Islet of Langerhans (tissue), 1 donor: ENCODE measurements around the gene QKI.
"Not testable (repeated sequence)": the region's sequence is repeated elsewhere in the genome, so short reads cannot be mapped to it uniquely, and the experiment has no call there.

ENCODE experiments used
- FAIRE-seq: peaks from one replicate; lab custom pipeline; 2011; peaks lifted over from hg19 to GRCh38; lab: Jason Lieb, UNC

Gene QKI

DNA sequence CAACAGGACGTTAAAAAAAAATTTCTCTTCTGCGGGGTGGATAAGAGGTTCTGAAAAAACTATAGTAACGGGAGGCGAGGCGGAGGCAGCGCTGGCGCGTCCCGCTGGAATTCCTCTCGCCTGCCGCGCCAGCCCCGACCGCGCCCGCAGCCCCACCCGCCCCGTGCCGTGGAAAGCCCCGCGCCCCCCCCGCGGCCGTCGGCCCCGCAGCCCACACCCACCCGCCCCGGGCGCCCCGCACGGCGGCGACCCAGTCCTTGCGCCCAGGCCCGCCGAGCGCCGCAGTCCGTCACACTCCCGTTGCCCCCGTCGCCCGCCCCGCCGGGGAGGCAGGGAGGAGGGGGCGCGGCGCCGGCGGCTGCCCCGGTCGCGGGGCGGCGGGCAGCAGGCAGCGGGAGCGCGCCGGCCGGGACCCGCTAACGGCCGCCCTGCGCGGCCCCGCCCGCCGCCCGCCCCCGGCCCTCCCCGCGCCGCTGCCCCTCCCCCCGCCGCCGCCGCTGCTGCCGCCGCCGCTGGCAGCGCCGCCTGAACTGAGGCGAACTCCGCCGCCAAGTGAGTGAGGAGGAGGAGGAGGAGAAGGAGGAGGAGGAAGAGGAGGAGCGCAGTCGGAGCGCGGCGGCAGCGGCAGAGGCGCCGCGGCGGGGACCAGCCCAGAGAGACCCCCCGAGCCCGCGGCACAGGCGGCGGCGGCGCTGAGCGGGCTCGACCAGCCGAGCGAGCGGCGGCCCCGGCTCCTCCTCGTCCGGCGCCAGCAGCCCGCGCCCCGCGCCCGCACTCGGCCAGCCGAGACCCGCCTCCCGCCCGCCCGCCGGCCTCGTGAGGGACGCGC, at the start of gene QKI:
TSS of gene QKI (plus strand) at position 602 of the 829 bp plus-strand sequence. CDS start 476 bp downstream, outside the sequence.
- no peak for FAIRE-seq

DNA sequence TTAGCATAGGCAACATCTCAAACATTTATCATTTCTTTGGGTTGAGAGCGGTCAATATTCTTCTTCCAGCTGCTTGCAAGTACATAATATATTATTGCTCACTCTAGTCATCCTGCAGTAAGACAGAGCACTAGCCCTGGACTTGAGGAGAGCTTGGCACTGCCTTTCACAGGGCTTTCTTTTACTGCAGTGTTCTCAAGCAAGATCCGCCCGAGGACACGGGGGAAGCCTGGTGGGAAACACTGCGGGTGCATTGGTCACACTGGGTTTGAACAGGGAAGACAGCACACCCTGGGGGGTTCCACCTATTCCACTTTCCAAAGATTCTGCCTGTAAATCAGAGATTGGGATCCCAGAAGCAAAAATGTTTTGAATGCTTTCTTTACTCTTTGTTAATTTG, 48.2 kb upstream of the QKI start:
- no peak for FAIRE-seq

DNA sequence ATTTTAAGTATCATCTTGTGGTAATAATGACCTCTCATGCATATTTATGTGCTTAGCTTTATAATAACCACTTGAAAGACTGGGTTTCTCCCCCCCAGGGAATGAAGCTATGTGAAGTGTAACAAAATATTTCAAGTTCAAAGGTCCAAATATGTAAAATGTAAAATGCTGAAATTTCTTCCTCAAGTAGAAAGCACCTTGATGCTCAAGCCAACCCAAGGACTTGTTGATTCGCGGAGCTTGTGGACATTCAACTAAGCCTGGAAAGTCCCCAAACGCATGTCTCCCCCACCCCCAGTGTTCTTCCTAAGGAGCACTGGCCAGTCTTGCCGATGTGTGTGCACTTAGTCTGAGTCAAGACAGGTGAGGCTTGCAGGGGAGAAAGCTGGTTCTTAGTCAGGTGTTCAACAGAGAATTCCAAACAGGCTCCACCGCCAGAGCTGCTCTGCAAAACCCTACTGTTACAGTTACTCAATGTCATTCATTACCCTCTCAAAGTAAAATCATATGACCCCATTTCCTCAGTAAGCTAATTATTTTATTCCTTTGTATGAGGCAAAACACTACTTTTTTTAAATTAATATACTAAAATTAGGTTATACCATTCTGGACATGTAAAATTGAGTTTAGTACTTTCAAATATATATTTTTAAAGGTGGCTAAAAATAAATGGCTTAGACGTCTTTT, 46.9 kb upstream of the QKI start:
- FAIRE-seq, result no peak

DNA sequence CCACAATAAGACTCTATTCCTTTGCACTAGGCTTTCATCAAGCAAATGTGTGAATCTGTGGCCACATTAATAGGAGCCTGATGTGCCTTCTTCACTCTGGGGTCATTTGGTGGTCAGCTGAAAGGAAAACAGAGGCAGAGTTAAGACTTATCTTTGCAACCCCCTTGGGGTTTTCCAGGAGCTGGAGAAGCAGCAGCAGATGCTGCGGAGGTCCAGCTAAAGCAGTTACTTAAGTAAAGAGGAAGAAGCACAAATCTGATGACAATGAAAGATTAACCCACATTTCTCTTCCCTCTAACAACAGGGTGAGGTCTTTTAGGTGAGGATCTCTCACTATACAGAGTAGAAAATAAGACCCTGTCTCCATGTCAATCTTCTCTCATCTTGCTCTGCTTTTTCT, 45.4 kb upstream of the QKI start:
- FAIRE-seq, result no peak

DNA sequence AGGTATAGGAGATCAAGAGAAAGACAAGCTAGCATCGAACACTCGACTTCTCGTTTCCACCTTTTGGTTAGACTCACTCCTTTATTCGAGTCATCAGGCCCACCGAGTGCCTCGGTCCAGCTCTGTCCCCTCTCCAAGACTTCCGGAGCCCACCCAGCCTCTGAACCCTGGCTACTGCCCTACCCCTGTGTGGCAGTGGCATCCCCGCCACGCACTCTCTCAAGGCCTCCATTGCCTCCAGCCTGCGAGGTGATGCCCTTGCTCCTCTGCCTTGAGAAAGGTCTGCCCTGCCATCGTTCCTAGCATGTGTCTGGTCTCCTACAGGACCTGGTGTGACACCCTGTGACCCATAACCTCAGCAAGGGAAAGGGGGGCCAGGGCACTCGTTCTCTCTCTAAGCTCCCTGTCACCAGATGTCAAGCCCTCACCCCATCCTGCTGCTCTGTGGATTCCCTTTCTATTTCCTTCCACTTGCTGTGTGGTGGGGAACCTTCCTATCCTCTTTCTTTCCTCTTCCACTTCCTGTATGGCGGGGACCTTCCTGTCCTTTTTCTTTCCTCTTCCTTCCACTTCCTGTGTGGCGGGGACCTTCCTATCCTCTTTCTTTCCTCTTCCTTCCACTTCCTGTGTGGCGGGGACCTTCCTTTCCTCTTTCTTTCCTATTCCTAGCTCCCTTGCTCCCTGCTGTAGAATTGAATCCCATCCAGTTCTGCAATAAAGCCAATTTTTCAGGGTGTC, 44.7 kb upstream of the QKI start:
- no peak for FAIRE-seq

DNA sequence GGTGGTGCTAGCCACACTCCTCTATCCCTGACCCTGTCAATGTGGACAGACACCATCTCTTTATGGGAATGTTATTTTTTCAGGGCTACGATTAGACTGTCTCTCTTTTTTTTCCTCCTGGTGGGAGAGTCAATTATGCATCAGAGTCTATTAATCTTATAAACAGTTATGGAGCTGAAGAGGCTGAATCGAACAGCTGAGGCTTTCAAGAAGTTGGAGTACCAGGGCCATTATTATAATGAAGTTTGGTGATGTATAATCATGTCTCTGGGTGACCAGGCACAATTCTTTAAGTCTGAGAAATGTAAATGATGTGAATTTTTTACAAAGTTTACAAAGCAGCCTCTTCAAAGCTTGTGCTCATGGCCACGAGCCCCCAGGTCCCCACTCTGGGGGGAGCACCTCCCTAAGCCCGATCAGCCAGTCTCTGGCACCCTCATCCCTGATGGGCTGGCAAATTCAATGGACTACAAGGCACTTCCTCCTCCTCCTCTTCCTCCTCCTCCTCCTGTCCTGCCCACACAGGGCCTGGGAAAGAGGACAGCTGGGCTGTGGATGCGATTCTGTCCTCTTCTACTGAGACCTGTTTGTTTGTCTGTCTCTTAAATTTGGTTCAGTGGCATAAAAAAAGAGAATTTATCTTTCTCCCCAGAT, 43.9 kb upstream of the QKI start:
- no peak for FAIRE-seq

DNA sequence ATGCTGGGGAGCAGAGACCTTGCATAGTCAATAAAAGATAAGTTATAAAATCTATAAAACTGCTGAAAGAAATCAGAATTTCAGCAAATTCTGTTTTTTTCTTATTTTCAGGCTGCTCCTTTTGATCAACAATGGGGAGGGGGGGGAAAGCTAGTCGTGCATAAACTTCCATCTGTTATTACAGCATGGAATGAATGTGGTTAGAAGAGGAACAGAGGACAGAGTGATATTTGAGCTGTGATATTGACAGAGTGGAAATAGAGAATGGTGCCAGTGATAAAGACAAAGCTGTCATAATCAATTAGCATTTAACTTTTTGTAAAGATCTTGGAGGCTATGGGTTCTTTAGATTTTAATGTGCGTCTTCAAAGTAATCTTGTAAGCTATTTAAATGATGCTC, 43.4 kb upstream of the QKI start:
- no peak for FAIRE-seq

DNA sequence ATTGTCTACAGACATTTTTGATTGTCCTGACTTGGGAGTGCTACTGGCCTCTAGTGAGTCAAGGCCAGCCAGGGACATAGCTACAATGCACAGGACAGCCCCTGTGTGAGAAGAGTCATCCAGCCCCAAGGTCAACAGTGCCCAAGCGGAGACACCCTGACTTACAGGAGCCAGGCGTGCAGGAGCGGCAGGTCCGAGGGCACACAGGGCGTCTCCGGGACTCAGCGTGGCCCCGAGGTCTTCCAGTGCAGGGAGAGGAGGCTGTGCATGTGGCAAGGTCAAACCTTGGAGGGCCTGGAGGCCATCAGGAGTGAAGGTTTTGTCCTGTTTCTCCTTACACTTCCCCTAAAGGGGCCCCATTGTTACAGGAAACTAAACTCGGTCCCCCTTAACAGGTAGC, 41.3 kb upstream of the QKI start:
- no peak for FAIRE-seq

DNA sequence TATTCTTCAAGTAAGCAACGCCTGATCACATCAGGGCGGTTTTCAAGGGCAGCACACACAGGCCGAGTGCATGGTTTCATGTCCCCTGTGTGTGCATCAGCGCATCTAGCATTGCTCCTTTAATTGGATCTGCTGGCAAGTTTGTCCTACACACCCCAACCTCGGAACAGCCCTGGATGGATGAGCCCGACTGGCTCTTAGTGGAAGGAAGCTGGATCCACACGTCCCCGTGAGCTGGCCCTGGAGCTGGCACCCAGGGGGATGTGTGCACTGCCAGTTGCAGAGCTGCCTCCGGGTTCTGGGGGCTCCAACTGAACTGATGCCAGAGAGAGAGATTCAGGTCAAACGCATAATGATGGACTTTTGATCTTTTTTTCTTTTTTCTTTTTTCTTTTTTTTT, 39.2 kb upstream of the QKI start:
- no peak for FAIRE-seq

DNA sequence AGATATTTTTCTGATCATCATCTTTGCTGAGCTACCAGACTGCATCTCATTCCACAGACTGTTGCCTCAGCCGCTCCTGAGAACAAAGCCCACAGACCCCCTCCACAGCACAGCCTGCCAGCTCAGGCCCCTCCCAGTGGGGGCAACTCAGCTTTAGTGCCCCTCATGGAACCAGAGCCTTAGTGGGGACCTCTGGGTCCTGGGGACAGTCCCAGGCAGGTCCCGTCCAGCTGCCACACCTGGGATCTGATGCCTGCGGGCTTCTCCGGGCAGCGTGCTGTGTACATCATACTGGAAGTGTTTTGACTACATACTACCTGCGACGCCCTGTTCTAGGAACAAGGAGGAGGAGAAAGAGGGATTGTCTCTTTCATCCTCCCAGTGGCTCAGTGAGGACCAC, 38.3 kb upstream of the QKI start:
- FAIRE-seq, result no peak

DNA sequence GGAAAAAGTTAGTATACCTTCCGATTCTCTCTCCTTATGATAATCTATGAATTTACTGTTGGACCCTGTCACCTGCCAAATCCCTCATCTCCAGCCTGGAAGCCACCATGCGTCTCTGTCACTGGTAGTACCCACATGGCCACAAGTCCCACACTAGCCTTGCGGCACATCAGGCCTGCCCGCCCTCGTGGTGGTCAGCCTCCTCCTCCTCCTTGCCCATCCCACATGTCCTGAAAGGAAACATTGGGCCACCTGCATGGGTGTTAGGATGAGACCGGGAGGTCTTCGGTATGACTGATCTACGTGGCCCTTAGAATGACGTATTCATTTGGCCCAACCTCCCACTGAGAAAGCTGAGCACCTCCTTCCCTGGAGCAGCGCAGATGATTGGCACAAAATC, 37.0 kb upstream of the QKI start:
- FAIRE-seq, result no peak

DNA sequence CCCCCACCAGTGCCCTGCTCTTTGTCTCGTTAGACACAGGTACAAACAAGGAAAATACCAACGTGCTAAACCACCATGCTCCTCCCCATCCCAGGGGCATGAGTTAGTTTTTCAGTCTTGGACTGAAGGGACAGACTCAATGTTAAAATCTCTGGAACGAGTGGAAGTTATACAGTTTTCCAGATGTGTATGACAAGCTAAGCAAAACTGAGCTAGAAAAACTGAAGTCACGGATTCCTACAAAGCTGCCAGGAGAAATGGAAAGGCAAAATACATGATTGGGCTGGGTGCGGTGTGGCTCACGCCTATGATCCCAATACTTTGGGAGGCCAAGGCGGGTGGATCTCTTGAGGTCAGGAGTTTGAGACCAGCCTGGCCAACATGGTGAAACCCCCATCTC, 34.3 kb upstream of the QKI start:
- FAIRE-seq, result no peak

DNA sequence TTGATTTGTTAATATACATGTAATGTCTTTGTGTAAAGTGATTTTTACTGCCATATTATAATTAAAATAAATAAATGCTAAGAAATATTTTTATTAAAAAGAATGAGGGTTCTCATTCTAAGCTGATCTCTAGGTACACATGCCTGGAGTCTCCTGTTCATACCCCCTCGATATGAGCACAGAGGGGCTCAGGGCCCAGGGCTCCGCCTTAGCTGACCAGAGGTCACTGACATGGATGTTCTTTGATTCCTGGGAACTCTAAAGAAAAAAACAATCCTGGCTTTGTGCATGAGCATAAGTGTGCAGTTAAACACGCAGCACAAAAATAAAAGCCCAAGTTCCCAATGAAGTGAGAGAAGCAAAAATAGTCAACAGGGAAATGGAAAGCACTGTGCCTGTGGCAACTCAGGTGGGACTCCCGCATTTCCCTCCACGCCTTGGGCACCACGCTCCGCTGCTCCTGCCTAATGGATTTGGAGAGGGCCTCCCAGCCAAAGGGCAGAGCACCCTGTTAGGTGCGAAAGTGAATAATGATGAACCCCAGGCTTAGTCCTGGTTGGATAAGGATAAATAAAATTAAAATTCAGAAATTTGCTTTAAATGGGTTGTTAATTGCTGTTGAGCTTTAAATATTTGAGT, 33.3 kb upstream of the QKI start:
- FAIRE-seq, result no peak

DNA sequence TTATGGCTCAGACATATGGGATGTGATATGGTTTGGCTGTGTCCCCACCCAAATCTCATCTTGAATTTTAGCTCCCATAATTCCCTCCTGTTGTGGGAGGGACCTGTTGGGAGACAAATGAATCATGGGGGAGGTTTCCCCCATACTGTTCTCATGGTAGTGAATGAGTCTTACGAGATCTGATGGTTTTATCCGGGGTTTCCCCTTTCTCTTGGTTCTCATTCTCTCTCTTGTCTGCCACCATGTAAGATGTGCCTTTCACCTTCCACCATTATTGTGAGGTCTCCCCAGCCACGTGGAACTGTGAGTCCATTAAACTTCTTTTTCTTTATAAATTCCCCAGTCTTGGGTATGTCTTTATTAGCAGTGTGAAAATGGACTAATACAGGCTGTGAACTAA, 31.1 kb upstream of the QKI start:
- FAIRE-seq, result not testable (repeated sequence)

DNA sequence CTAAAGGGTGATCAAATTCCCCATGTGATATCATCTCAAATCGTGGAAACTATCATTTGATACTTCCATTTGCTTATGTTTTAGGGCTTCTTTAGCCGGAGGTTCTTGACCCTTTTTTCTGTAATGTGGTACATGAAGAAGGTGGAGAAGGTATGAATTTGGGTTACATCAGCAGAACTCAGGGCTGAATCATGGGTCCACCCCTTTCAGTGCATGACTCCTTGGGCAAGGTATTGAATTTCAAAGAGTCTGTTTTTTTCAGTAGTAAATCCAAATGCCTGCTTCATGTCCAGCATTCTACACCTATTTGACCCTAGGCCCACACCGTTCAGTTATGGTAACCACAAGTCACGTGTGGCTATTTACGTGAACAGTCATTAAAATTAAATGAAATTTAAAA, 30.6 kb upstream of the QKI start:
- no peak for FAIRE-seq

DNA sequence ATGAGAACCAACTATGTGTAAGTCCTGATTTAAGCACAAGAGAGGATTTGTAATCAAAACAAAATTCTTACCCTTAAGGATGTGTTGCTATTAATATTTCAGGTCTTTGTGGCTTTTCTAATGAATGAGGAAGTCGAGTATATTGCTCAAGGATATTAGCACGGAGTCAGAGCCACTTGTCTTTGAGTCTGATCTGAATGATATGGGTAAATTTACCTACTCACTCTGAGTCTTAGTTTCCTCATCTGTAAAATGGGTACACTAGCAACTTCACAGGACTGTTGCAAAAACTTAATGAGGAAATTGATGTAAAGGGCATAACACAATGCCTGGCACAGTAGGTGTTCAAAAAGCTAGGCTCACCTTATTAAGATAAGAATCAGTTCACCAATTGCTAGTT, 30.0 kb upstream of the QKI start:
- no peak for FAIRE-seq

DNA sequence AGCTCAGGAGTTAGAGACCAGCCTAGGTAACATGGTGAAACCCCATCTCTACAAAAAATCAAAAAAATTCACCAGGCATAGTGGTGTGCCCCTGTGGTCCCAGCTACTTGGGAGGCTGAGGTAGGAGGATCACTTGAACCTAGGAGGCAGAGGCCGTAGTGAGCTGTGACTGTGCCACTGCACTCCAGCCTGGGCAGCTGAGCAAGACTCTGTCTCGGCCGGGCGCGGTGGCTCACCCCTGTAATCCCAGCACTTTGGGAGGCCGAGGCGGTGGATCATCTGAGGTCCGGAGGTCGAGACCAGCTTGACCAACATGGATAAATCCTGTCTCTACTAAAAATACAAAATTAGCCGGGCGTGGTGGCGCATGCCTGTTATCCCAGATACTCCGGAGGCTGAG, 29.0 kb upstream of the QKI start:
- not testable (repeated sequence) for FAIRE-seq

DNA sequence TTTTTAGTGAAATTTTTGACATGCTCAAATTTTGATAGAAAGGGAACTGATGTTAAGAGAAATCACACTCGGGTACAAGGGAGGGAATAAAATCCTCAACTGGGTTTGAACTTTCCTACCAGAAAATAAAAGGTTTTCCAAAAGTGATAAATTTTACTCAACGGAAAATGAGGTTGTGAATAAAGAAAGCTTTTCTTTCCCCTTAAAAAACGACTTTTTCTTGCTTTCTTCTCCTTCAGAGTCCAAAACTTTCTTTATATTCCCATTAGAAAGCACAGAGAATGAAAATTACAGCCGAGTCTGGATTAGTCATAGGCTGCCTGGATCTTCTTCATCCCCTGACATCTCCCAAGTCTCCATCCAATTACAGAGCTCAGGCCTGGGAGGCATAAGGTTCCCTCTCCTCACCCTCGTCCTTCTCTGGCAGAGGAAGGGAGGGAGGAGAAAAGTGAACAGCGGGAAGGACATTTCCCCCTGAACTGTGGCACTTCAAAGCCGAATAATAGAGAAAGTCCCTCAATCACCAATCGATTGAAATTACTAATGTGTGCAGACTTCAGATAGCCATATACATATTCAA, 28.1 kb upstream of the QKI start:
- no peak for FAIRE-seq

DNA sequence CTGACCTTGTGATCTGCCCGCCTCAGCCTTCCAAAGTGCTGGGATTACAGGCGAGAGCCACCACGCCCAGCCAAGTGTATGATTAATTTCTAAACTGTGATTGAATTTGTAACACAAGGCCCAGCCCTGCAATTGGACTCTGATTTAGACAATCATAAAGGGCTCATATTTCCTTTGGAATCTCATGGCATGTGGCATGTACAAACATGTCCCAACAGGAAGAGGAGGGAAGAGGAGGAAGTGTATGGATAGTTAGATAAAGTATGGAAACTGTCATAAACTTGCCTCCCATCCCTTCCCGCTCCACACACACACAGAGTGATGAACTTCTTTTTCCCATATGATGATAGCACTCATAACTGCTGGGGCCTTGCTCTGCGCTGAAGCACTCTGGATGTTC, 27.2 kb upstream of the QKI start:
- no peak for FAIRE-seq

DNA sequence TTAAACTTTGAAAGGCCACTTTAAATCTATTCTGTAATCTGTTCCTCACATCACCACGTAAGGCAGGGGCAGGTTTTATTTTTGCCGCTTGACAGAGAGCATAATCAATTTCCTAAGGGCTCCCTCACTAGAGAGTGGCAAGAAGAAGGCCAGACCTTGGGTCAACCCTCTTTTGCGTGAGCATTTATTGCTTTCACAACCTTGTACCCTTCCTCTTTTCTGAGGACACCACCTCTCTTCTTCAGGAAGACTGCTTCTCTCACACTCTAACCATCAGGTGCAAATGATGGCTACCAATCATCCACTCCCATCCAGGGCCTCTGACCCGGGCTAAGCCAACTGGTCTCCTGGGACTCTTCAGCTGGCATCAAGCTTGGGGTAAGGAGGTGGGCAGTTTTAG, 25.2 kb upstream of the QKI start:
- no peak for FAIRE-seq

DNA sequence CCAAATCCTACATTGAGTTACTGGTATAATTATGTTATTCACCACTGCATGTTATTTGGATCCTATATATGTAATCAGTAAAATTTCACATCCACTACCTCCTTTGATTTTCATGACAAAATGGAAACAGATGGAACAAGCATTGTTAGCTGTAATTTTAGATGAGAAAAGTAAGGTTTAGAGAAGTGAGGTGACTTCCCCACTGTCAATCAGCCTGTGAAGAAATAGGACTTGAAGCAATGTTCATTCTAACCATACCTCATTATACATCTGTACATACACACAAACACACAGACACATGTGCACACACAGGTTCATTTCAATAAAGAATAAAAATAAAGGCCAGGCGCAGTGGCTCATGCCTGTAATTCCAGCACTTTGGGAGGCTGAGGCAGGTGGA, 23.7 kb upstream of the QKI start:
- FAIRE-seq, result no peak

DNA sequence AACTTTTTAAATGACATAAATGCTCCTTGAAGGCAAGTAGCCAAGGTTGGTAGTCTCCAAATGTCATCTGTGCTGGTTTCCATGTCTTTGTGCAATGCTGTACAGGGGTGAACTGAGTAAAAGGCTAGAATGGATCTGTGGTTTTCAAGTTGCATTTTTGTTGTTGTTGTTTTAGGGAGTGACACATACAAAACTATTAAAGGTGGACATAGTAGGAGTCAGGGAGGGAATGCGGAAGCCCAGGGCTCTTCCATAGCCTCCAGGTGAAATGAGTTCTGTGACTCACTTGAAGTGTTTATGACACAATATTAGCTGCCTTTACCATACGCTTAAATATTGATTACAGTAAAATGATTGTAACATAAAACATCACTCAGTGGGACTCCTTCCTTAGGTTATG, 22.5 kb upstream of the QKI start:
- FAIRE-seq, result no peak
